Right atrium auricular region (tissue), 2 donors: ENCODE data around the gene IFNB1. TPM values are rescaled to one million over a fixed set of nuclear protein-coding genes. Genes with fewer than 3 reads are reported as not detected.

ENCODE experiments used
- DNase-seq: peaks from one replicate; pipeline ENCODE4 v3.0.0-alpha.2; 2019; ENCODE audit warnings: low spot score
- H3K27ac ChIP-seq, 2 donors: fragments of 200-600 bp; sonication (generic); 1 replicate in 1 of 2; 2 replicates in 1 of 2; pipeline ENCODE4 v1.5.1; 2016 to 2019
- H3K27me3 ChIP-seq, 2 donors: fragments of 200-600 bp; sonication (generic); one replicate each; pipeline versions ENCODE4 v1.5.1 to v1.6.0; 2017 to 2019
- H3K36me3 ChIP-seq: fragments of 200-600 bp; sonication (generic); one replicate; pipeline ENCODE4 v1.5.1; 2016
- H3K4me1 ChIP-seq, 2 donors: fragments of 200-600 bp; sonication (generic); one replicate each; pipeline versions ENCODE4 v1.5.1 to v1.6.0; 2017 to 2019
- H3K4me3 ChIP-seq, 2 donors: fragments of 200-600 bp; sonication (generic); 1 replicate in 1 of 2; 2 replicates in 1 of 2; pipeline ENCODE4 v1.5.1; 2017 to 2019; ENCODE audit warnings: mild to moderate bottlenecking in 1 of 2, moderate library complexity in 1 of 2
- H3K9me3 ChIP-seq, 2 donors: fragments of 200-600 bp; sonication (generic); one replicate each; pipeline ENCODE4 v1.5.1; 2019
- CTCF ChIP-seq, 2 donors: fragments of 200-600 bp; sonication (generic); IDR thresholded peaks; one replicate each; pipeline ENCODE4 v1.5.1; 2019; ENCODE audit warnings: antibody characterized with exemption in 2 of 2
- total RNA-seq, 2 donors: library from RNA; depleted of rRNA; stranded (reverse); fragments of >200 nt; gene quantifications; one replicate each; pipeline ENCODE4 v1.1.0, GENCODE V29; 2016

The IFNB1 gene
- total RNA-seq, 2 donors from 2014 or later: not detected

- no peaks in the 10 kb centered on the region for H3K36me3 ChIP-seq
- no peak for TF ChIP-seq CTCF (IDR thresholded peaks at IDR 0.05)
Observed at GRCh38 chr9:21043841-21044240, 33.9 kb downstream of the IFNB1 start.

GRCh38 chr9:21042466-21042865 lies 35.3 kb downstream of the IFNB1 start:
- no peaks in the 10 kb centered on the region for H3K36me3 ChIP-seq
- TF ChIP-seq CTCF (IDR thresholded peaks at IDR 0.05): no peak
- no peak overlapping the region for H3K4me3 ChIP-seq
- no peak overlapping the region for H3K27ac ChIP-seq
- H3K4me1 ChIP-seq: no peaks in the 10 kb centered on the region
- no peak for DNase-seq
- no peaks in the 10 kb centered on the region for H3K9me3 ChIP-seq
- no peaks in the 10 kb centered on the region for H3K27me3 ChIP-seq

More at GRCh38 chr9:21043841-21044240, 33.9 kb downstream of the IFNB1 start:
- no peak for DNase-seq
- Histone ChIP-seq H3K9me3 (no peaks in the 10 kb centered on the region), H3K4me3 (no peak overlapping the region), H3K4me1 (no peaks in the 10 kb centered on the region), H3K27ac (no peak overlapping the region), H3K27me3 (no peaks in the 10 kb centered on the region)

GRCh38 chr9:21039302-21039701 lies 38.4 kb downstream of the IFNB1 start:
- no peak overlapping the region for H3K4me3 ChIP-seq
- no peak for DNase-seq
- no peak overlapping the region for H3K27ac ChIP-seq

GRCh38 chr9:21037278-21037677 lies 40.5 kb downstream of the IFNB1 start:
- no peak overlapping the region for H3K4me3 ChIP-seq

More at GRCh38 chr9:21039302-21039701, 38.4 kb downstream of the IFNB1 start:
- Histone ChIP-seq H3K4me1 (no peaks in the 10 kb centered on the region), H3K36me3 (no peaks in the 10 kb centered on the region), H3K9me3 (no peaks in the 10 kb centered on the region), H3K27me3 (no peaks in the 10 kb centered on the region)
- TF ChIP-seq CTCF (IDR thresholded peaks at IDR 0.05): no peak

GRCh38 chr9:21031808-21032183 lies 45.9 kb downstream of the IFNB1 start:
- H3K27me3 ChIP-seq: no peaks in the 10 kb centered on the region
- no peaks in the 10 kb centered on the region for H3K36me3 ChIP-seq
- H3K4me1 ChIP-seq: peaks cover 0 to 13% of the 10 kb centered on the region in 2 donors
- TF ChIP-seq CTCF (IDR thresholded peaks at IDR 0.05): no peak
- no peak for DNase-seq
- peak overlapping the region; percentile 52 to 62 for H3K4me3 ChIP-seq
- H3K9me3 ChIP-seq: no peaks in the 10 kb centered on the region
- peak overlapping the region; percentile 64 to 67 for H3K27ac ChIP-seq

More at GRCh38 chr9:21037278-21037677, 40.5 kb downstream of the IFNB1 start:
- TF ChIP-seq CTCF (IDR thresholded peaks at IDR 0.05): no peak
- Histone ChIP-seq H3K9me3 (no peaks in the 10 kb centered on the region), H3K4me1 (no peaks in the 10 kb centered on the region), H3K36me3 (no peaks in the 10 kb centered on the region), H3K27me3 (no peaks in the 10 kb centered on the region), H3K27ac (no peak overlapping the region)
- DNase-seq: no peak

GRCh38 chr9:21031091-21031807 lies 46.5 kb downstream of the IFNB1 start, which contains the start of gene HACD4:
Gene HACD4 (minus strand): TSS chr9:21031640. CDS start chr9:21031590, 50 bp downstream.
- TF ChIP-seq CTCF (IDR thresholded peaks at IDR 0.05): no peak
- H3K27me3 ChIP-seq: no peaks in the 10 kb centered on the region
- H3K27ac ChIP-seq: peak within 1 kb of the TSS; percentile 64 to 67
- no peak for DNase-seq
- H3K9me3 ChIP-seq: no peaks in the 10 kb centered on the region
- peak within 1 kb of the TSS; percentile 52 to 62 for H3K4me3 ChIP-seq
- peaks cover 0 to 13% of the 10 kb centered on the region in 2 donors for H3K4me1 ChIP-seq
- no peaks in the 10 kb centered on the region for H3K36me3 ChIP-seq
